ENCODE measurements around the gene MEGF6. TPM values are rescaled to one million over a fixed set of nuclear protein-coding genes. Genes with fewer than 3 reads are reported as not detected.

Gene MEGF6
- total and polyA plus RNA-seq, 2 of the 8 experiments (the other 6 are each of a cell fraction or from before 2014, with no cell fraction given), result 4.1 to 14.8 TPM

- no peak overlapping the region for H2BK15ac ChIP-seq (ENCODE audit: low read length)
- H4K91ac ChIP-seq (replicated peaks; ENCODE audit: insufficient read length, low read length), result no peak overlapping the region
- no peak overlapping the region for H2BK12ac ChIP-seq (ENCODE audit: low read depth, low read length)
- H3K27ac ChIP-seq (ENCODE audit: low read depth, low read length), result no peak overlapping the region
- H4K5ac ChIP-seq (ENCODE audit: insufficient read length, low read depth, low read length), result no peak overlapping the region
- H4K8ac ChIP-seq (ENCODE audit: extremely low read depth, insufficient read depth, low read length), result no peak overlapping the region
- no peak overlapping the region for H2AFZ ChIP-seq (ENCODE audit: low read length)
- H3K4me2 ChIP-seq (ENCODE audit: insufficient read depth in 1 of 2, low read depth in 2 of 2, low read length in 2 of 2), result no peak overlapping the region
- no peak overlapping the region for H2BK5ac ChIP-seq (ENCODE audit: low read depth, low read length)
- H3K4me1 ChIP-seq (replicated peaks in 1 of 4; ENCODE audit: control insufficient read depth in 3 of 4, insufficient read depth in 4 of 4, low read length in 3 of 4), result no peaks in the 10 kb centered on the region
- no peak overlapping the region for H2AK5ac ChIP-seq (ENCODE audit: low read depth, low read length)
- H4K20me1 ChIP-seq (replicated peaks in 1 of 2; ENCODE audit: control insufficient read depth in 1 of 2, insufficient read depth in 2 of 2, low read length in 2 of 2), result peaks cover 0 to 7% of the 10 kb centered on the region in 2 experiments
- H3K36me3 ChIP-seq (ENCODE audit: control insufficient read depth in 2 of 4, insufficient read depth in 4 of 4, low read length in 3 of 4), result peaks cover 2 to 15% (median 8%) of the 10 kb centered on the region in 4 experiments; a peak in 5 of 8 replicates
- no peak overlapping the region for H3K9ac ChIP-seq (replicated peaks in 1 of 4; ENCODE audit: extremely low read depth in 1 of 4, low read depth in 3 of 4, low read length in 3 of 4)
- H3K23ac ChIP-seq (ENCODE audit: insufficient read length), result no peak overlapping the region
- WGBS, 2 experiments (ENCODE audit: extremely low coverage in 1 of 2, insufficient coverage in 1 of 2, insufficient read length in 1 of 2, insufficient replicate concordance in 2 of 2, low coverage in 1 of 2, low lambda C conversion rate in 2 of 2, missing lambda C conversion rate in 1 of 2), result 93% methylated on average over 16 of the region's 36 CpGs; no CpG with 5 or more reads in 1 of the 2 experiments
- CTCF ChIA-PET (ENCODE audit: partially characterized antibody), result interaction anchor here (0.9 to 1.4 kb wide), 5 partner anchors 9 to 398 kb away, joined by 3 to 6 read pairs (median 4); partner anchors contain the start of gene WRAP73
- no peaks in the 10 kb centered on the region for H3K27me3 ChIP-seq (replicated peaks in 1 of 4; ENCODE audit: control insufficient read depth in 3 of 4, extremely low read depth in 1 of 4, insufficient read depth in 3 of 4, low read length in 3 of 4)
- no peak for DNase-seq (ENCODE audit: low read depth in 1 of 2, low spot score in 2 of 2)
- no peak for TF ChIP-seq ATF2 (IDR thresholded peaks at IDR 0.05; ENCODE audit: low read length)
- TF ChIP-seq ASH2L (IDR thresholded peaks at IDR 0.05; ENCODE audit: low read length), result no peak
- H3K79me1 ChIP-seq (ENCODE audit: low read depth, low read length), result peaks cover 5% of the 10 kb centered on the region
- H2BK20ac ChIP-seq (ENCODE audit: low read length), result no peak overlapping the region
- H3K4ac ChIP-seq (replicated peaks; ENCODE audit: insufficient read length, low read depth, low read length), result no peak overlapping the region
- no peaks in the 10 kb centered on the region for H3K23me2 ChIP-seq (ENCODE audit: low read depth, low read length)
- no peak overlapping the region for H3K18ac ChIP-seq (ENCODE audit: extremely low read depth, low read length)
- no peaks in the 10 kb centered on the region for H3K79me2 ChIP-seq (ENCODE audit: control insufficient read depth in 1 of 2, insufficient read depth in 2 of 2, low read length in 2 of 2)
- H3K4me3 ChIP-seq (ENCODE audit: extremely low read depth in 1 of 4, insufficient read depth in 2 of 4, low read depth in 3 of 4, low read length in 4 of 4), result no peak overlapping the region
- no peak for FAIRE-seq
- no peak overlapping the region for H2BK120ac ChIP-seq (replicated peaks; ENCODE audit: low read depth, low read length)
- H3K9me3 ChIP-seq (ENCODE audit: insufficient read depth in 2 of 2, low read depth in 1 of 2, low read length in 1 of 2), result no peaks in the 10 kb centered on the region
- H3K14ac ChIP-seq (ENCODE audit: insufficient read length), result no peak overlapping the region
- POLR2A ChIA-PET (ENCODE audit: partially characterized antibody), result no interaction called here
- H3K56ac ChIP-seq (replicated peaks; ENCODE audit: insufficient read length, low read depth, low read length), result no peak overlapping the region
Observed at GRCh38 chr1:3640121-3640837, 29.0 kb upstream of the MEGF6 start.

Data from H1 (cell line).